MV-4-11 (cell line): Measurements from ENCODE around the gene RSPRY1.

Experiments
- DNase-seq: peaks from one replicate; lab custom pipeline; 2025; lab: John Stamatoyannopoulos, UW

RSPRY1 gene

DNA sequence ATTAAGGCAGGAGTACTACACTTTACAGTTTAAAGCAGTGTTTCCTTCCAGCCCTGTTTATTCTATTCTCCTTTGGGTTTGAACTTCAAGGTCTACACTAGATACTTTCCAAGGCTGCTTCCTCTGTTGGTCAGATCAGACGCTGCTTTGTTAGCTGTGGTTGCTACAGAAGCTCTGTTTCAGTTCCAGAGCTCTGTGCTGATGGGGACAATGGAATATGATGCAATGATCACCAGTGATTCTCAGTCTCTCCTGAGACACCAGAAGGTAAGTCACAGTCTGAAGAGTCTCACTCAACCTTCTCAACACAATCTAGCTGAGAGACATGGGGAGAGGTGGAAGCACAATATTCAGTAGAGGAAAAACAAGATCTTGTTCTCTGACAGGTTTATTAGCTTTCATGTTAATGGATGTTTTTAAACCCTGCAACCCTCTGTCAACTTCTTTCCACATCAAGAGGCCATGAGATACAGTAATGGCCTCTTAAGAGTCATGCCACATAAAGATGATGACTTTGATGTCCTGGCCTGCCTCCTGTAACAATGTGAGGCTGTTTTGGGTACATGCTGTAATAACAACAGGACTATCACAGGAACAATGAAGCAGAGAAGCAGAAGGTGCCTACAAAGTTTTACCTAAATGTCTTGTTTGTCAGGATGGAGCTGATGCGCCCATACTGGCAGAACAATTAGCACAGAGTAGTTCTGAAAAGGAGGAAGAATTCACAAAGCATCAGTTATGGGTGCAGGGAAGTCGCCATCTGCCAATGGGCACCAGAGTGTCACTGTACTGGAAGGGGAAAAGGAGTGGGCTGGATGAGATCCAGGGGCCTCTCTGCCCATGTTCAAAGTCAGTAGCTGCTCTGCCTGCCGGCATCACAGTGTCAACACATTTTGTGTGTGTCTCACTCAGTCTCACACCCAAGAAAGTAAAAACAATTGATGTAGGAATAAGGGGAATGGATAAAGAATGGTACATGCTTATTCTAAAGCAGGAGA, 33.7 kb upstream of the RSPRY1 start:
- DNase-seq = peak; percentile 76

DNA sequence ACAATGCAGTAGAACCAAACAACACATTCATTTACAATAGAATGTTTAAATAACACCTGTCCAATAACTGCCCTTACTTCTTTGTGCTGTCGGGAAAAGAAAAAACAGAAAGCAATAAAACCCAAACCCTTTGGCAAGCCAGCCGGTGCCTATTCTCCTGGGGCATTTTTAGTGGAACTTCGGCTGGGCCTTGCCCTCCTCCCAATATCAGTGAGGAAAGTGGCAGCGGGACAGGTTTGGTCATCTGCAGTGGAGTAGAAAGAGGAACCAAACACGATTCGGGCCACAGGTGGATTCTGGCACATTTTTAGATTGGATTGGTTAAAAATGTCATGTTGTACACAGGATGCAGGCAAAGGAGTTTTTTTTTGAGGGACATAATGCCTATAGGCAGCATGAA, 32.3 kb upstream of the RSPRY1 start:
- DNase-seq = no peak

DNA sequence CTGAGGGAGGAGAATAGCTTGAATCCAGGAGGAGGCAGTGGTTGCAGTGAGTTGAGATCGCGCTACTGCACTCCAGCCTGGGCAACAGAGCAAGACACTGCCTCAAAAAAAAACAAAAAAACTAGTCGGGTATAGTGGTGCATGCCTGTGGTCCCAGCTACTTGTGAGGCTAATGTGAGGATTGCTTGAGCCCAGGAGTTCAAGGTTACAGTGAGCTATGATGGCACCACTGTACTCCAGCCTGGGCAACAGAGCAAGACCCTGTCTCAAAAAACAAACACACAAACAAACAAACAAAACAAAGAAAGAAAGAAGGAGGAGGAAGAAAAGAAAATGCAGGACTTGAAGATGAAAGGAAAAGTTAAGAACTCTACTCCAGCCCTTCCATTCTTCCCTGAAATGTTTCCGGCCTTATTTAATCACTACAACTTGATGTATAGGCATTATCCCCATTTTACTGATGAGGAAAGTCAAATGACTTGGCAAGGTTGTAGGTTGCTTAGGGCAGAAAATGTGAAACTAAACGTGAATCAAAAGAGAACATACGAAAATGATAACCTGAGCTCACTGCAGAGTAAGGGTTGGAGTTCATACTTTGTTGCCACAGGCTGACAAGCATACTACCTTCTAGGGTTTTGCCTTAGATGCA, 30.3 kb upstream of the RSPRY1 start:
- no peak for DNase-seq

DNA sequence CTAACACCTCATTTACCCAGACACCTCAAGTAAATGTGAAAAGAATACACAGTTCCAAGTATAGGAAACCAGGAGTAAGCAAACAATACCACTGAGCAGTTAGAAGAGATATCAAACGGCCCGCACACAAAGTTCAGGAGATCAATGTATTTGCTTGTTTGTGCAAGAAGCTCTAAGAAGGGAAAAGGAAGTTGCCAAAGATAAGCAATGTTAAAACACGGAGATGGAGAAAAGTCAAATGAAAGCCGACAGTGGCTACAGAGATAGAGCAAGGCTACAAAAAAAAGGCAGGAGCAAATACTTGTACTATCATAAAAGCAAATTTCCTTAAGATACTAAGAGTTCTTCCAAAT, 29.8 kb upstream of the RSPRY1 start:
- no peak for DNase-seq

DNA sequence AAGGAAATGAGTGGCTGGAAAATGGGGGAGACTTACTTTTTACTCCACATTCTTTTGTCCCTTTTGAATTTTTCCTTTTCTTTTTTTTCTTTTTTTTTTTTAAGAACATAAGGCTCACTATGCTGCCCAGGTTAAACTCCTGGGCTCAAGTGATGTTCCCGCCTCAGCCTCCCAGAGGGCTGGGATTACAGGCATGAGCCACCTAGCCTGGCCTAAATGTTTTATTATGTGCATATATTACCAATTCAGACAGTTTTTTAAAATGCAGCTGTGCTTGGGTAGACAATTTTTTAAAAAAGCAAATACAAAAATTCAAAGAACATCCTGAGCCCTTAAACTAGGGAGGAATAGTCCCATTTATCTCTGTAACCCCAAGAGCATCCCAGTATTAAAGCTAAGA, 28.6 kb upstream of the RSPRY1 start:
- no peak for DNase-seq

DNA sequence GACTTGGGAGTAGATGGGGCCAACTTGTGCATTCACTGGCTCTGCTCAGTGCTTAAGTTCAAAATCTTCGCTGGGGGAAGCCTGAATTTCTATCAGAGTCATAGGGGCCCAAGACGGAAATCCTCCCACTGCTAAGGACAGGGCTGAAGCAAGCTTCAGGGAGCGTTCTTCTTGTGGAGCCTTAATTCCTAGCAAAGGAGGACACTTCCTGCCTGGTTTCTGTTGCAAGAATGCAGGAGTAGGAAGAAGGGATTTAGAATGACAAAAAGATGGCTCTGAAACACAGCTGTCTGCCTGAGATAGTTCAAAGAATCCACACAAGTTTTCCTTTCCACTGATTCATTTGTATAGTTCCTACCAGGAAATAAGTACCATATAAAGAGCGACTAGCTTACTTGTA, 26.7 kb upstream of the RSPRY1 start:
- DNase-seq = no peak

DNA sequence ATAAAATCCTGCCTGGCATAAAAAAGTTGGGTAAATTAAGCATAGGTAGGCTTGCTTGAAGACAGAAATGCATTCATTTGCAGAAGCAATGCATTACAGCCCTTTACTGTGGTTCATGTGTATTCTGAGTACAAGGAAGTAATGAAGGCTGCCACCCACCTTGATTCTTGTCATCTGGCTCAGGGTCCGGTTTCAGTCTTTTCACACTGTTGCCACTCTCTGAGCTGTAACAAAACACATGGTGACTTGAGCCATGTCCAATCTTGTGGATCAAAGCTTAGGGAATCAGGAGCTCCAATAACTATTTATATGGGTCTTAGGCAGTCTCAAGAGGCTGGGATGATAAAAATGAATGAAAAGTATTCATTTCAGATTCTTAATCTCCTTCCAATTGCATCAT, 22.3 kb upstream of the RSPRY1 start:
- DNase-seq = no peak

DNA sequence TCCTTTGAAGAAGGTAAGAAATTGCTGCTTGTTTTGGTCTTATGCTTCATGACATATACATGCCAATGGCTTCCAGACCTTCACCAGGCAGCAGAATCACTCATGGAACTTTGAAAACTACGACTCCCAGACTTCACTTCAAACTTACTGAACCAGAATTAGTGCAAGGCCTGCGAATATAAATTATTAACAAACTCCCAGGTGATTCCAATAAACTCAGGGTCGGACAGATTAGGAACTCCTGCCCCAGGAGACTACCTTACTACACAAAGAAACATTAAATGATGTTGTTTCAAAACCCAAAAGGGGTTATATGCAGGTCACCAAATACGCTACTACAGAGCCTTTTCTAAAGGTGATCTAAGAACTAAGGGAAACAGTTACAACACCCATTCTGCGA, 20.6 kb upstream of the RSPRY1 start:
- DNase-seq = no peak

DNA sequence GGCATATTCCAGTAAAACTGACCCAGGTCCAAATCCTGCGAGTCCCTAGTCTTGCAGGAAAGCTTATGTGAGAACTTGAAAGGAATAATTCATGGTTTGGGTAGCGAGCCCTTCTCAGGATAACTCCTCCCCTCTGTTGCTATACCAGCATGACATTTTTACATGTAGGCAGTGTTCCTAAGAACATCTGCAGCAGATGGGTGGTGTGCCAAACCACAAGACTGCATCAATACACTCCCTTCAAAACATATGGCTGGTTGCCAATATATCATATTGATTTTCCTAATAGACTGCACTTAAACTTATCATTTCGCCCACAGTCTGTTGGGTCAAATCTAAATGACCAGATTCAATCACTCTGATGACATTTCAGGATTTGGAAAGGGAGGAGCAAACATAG, 20.2 kb upstream of the RSPRY1 start:
- no peak for DNase-seq

DNA sequence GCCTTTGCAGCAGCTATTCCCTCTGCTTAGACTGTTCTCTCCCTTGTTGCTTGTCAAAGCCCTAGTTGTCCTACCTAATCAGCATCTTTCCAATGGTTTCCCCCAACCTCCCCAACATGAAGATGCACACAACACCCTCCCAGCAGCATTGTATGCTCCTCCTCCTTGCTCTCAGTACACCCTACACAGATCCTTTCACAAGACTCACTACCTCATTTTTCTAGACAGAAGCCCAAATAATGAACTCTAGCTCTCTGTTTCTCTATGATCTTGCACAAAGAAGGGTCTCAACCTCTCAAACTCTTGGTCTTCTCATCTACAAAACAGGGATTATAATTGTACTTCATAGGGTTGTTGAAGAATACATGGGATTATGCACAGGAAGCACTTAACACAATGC, 19.7 kb upstream of the RSPRY1 start:
- DNase-seq = no peak

DNA sequence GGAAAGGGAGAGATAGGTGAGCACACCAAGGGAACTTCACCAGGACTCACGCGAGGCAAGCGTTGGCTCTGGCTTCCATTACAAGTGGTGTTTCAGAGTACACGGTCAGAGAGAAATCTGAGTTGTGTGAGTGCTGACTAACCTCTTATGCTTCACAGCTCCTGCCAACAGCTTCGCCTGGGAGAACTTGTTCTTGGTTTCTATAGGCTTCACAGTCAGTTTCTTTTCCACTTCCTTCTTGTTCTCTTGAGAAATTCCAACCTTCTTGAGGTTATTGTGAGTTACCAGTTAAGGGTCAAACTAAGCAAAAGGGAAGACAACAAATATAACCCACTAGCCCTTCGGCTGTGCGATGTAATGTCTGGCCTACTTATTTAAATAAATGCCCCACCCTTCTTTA, 19.2 kb upstream of the RSPRY1 start:
- peak; percentile 93 for DNase-seq

DNA sequence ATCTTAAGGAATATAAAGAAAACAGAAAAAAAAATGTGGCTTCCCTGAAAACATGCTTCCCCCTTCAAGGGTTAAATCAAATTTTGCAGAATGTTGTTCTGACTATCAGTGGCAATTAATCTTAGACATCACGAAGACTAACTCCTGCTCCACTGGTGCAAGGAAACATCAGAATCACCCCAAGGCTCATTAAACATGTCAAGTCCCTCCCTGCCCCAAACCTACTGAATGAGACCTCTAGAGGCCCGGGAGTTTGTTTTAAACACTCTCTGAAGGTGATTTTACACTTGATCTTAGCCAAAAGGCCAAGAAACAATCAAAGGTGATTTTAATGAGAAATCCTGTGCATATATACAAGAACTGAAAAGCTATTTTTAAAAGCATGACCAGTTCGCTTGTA, 18.6 kb upstream of the RSPRY1 start:
- no peak for DNase-seq

DNA sequence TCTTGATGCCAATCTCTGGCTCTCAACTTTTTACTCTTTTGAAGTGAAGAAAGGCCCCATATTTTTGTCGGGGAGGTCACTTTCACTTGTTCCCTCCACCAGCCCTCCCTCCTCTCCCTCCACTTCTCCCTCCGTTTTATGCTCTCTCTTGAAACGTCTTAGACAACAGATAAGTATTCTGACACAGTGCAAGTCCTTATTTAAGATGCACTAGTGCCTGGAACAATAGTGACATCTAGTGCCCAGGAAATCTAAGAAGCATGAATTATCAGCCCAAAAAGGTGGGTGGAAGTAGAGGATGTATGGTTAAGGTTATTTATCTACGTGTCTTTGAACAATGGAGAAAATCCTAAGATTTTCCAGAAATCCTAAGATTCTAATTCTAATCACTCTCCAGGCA, 18.2 kb upstream of the RSPRY1 start:
- peak; percentile 82 for DNase-seq

DNA sequence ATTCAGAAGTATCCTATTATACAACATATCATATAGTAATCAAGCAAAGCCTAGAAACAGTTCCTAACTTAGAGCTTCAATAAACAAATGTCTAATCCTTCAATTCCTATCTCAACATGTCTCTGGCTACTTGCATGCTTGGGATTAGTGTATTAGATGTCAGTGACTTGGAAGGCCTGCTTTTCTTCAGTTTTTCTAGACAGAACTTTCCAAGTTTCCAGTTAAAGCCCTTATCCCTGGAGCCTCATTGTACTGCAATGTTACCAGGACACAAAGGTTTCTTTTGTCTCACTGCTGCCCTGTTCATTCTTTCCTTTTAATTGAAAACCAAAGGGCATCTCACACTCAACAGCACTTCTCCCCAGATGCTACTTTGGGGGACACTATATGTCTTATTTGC, 16.8 kb upstream of the RSPRY1 start:
- DNase-seq = no peak

DNA sequence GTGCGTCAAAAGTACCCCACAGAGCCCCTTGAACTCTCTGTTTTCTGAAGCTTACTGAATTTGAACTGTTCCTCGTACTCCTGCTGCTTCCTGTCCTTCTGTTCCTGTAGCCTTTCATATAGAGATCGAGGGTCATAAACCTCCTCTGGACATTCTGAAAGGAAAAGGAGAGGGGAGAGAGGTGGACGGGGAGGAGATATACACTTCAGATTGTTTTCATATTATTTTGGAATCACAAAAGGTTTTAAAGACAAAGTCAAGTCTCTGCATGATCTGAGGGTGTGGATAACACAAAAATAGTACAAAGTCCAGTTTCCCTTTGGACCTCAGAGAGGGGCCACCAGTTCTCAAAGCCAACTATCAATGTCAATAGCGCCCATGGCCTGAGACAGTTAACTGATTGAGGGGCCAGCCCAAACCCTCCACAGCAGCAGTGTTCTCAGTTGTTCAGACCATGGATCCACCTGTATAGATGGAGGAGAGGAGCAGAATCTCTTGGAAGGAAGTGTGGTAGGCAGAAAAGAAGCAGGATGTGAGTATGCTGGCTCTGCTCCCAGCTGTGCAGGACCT, 13.3 kb upstream of the RSPRY1 start:
- no peak for DNase-seq

DNA sequence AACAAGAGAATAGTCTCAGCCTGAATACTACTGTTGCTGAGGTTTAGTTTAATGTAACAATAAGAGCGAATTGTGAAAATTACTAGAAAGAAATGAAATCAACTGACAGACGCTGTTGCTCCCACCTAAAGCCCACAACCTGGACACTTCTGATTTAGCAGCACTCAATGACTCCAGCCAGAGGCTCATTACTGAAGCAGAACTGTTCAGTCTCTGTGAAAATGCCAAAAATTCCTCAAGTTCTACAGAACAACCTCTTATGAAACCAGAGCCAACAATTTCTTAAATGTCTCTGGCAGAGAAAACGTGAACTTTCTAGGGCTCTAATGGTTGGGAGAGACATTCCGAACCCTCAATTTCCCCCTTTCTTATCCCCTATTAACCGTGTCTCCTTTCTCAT, 10.2 kb upstream of the RSPRY1 start:
- no peak for DNase-seq

DNA sequence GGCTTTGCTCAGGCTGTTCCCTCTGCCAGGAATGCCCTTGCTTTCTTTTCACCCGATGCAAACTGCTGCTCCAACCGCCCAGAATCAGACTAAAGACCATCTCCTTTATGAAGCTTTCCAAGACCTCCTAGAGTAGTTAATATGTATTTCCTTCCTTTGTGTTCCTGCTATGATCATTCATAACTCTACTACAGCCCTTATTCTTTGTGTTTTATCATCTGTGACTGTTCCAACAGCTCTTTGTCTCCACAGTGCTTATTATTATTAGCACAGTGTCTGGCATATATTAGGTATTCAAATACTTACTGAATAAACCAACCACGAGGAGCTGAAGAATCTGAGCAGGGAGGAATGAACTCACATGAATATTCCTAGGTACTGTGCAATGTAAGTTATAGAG, 7.9 kb upstream of the RSPRY1 start:
- no peak for DNase-seq

DNA sequence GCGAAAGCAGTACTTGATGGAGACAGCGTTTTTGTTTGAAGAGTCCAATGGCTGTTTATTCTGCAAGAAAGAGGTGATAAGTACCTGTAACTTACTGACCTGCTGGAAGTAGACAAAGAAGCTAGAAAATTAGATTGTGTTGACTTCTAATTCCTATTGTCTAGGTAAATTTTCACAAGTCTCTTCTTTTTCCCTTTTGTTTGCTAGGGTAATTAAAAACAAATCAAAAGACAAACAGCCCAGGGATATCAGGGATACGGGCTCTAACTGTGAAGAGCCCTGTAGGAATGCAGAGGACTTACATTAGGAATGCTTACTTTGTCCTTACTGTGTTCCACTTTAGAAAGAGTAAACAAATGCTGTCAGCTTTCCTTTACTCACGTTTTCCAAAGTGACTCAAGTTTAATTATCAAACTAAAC, 7.3 kb upstream of the RSPRY1 start:
- no peak for DNase-seq

DNA sequence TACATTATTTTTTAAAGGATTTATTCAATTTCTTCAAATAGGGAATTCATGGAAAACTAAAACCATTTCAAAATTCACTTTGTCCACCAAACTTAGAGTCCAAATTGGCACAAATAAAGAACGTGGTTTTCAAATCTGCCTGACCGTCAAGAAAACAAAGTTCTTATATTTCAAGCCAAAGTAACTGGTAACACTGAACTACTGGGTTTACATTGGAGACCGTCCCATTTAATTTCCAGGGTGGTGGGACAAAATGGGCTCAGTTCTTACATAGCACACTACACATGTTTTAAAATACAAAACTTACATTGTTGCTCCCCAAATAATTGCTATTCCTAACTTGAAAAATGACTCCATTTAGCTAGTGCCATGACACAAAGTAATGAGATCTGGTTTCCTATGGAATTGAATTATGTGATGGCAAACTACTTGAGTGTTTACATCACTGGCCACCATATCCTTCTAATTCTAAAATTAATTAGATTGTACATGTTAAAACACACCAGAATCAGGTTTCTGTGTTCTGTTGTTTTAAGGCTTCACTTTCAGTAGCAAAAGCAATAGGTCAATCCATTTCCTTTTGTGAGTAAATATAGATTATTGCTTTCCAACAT, 6.8 kb upstream of the RSPRY1 start:
- DNase-seq = no peak

DNA sequence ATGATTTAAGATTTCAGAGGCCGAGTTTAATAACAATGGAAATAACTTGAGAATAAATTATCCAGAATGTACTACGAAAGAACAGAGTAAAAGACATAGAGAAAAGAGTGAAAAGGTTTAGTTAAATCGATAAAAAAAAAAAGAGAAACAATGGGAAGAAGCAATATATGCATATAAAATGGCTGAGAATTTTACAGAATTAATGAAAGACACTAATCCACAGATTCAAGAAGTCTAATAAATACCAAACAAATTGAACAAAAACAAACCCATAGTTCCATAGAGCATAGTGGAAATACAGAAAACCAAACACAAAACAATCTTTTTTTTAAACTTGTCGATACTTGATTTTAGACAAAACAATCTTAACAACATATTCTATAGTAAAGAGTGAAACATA, 2.0 kb upstream of the RSPRY1 start:
- no peak for DNase-seq

DNA sequence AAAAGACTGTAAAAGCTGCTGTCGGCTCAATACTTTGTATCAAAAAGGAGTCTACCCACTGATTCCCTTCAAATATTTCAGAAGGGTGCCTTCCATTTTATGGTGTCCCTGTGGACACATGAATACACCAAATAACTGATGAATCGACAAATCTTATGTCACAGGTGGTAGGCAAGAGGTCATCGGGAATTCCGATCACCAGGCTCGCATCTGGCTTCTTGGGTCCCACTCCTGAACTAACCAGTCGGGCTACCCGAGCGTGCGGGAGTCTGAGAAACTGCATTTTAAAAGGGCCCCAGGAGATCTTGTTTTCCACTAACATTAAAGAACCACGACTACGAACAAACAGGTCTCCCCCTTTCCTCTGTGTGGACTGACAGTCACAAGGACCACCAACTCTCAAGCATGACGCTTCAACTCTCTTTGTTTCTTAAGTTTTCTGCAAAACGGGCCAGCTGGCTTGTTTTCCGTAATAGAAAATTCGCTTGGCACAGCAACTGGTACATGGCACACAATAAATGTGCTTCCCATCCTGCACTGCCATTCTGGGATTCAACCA, 1.2 kb upstream of the RSPRY1 start:
- no peak for DNase-seq

DNA sequence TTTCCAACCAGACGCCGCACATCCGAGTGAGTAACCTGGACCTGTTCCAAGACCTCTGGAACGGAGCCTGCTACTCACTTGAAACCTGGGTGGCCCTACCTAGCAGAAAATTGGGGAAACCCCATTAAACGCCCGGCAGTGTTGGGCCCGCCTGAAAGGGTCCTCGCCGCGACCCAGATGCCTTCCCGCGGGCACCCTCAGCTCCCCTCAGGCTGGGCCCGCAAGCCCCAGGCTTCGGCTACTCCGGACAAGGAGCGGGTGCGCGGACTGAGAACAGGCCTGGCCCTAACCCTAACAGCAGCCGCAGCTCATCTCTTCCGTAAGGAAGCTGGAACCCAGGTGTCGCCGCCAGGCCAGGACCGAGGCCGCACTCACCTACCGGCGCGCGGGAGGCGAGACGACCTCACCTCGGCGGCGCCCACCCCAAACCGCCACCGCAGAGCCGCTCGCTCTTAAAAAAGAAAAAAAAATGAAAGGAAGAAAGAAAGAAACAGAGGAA, 634 bp upstream of the RSPRY1 start:
- DNase-seq = no peak
